ENCODE data around the gene HSPA1A. TPM values are rescaled to one million over a fixed set of nuclear protein-coding genes. Genes with fewer than 3 reads are reported as not detected.

HSPA1A gene
- total RNA-seq, 1 experiment from 2014 or later, result 77.3 TPM

- no peaks in the 10 kb centered on the region for H3K9me3 ChIP-seq
- Mint-ChIP-seq H3K4me3 (ENCODE audit: unreplicated experiment) (no peak overlapping the region), H3K4me1 (ENCODE audit: low read depth, unreplicated experiment) (peaks cover 13% of the 10 kb centered on the region), H3K27me3 (ENCODE audit: insufficient read depth, unreplicated experiment) (no peaks in the 10 kb centered on the region), H3K9me3 (ENCODE audit: unreplicated experiment) (no peaks in the 10 kb centered on the region), H3K27ac (ENCODE audit: unreplicated experiment) (no peak overlapping the region), H3K36me3 (ENCODE audit: insufficient read depth, unreplicated experiment) (peaks cover 9% of the 10 kb centered on the region)
- ChIA-PET CTCF (interaction anchor here (0.6 to 1.5 kb wide), 5 partner anchors 33 to 327 kb away, joined by 3 to 8 read pairs (median 6); partner anchors contain the start of genes HSPA1A, HSPA1L, LY6G5C and MSH5), POLR2A (interaction anchor here (0.7 kb wide), 1 partner anchor 43 kb away, joined by 6 read pairs; no protein-coding TSS in a partner anchor)
- intact Hi-C loops (cut with micrococcal nuclease; ENCODE audit: unreplicated experiment), result loop anchor here (1.0 kb wide), 1 partner anchor 58 kb away; no protein-coding TSS in a partner anchor
- H3K36me3 ChIP-seq (ENCODE audit: control insufficient read depth, insufficient read depth, low read length), result no peaks in the 10 kb centered on the region
- no peaks in the 10 kb centered on the region for H3K27me3 ChIP-seq (replicated peaks; ENCODE audit: control insufficient read depth, insufficient read depth, low read length)
- DNase-seq, result no peak
- H3K4me1 ChIP-seq, result peaks cover 23% of the 10 kb centered on the region
- no peak for TF ChIP-seq CTCF (IDR thresholded peaks at IDR 0.05; ENCODE audit: insufficient read depth in 1 of 2, low read depth in 1 of 2, low read length in 1 of 2, severe bottlenecking in 1 of 2, unreplicated experiment in 1 of 2)
- BruUV-seq (replicated peaks), result no TSS peak
- no peak overlapping the region for H3K4me3 ChIP-seq (ENCODE audit: low read depth, low read length)
Observed at GRCh38 chr6:31771992-31772358, 43.4 kb upstream of the HSPA1A start.

GRCh38 chr6:31775184-31775583, 40.2 kb upstream of the HSPA1A start:
- no TSS peak for BruUV-seq (replicated peaks)
- H3K36me3 ChIP-seq (ENCODE audit: control insufficient read depth, insufficient read depth, low read length), result no peaks in the 10 kb centered on the region
- ChIA-PET CTCF (interaction anchor here (0.6 to 1.0 kb wide), 2 partner anchors 16 to 197 kb away, joined by 4 to 5 read pairs; no protein-coding TSS in a partner anchor), POLR2A (interaction anchor here (1.8 kb wide), 1 partner anchor 52 kb away, joined by 8 read pairs; the partner anchor contains the start of gene HSPA1B)
- no peak overlapping the region for H3K4me3 ChIP-seq (ENCODE audit: low read depth, low read length)
- H3K27me3 ChIP-seq (replicated peaks; ENCODE audit: control insufficient read depth, insufficient read depth, low read length), result no peaks in the 10 kb centered on the region
- Mint-ChIP-seq H3K4me3 (ENCODE audit: unreplicated experiment) (no peak overlapping the region), H3K27me3 (ENCODE audit: insufficient read depth, unreplicated experiment) (no peaks in the 10 kb centered on the region), H3K27ac (ENCODE audit: unreplicated experiment) (no peak overlapping the region), H3K36me3 (ENCODE audit: insufficient read depth, unreplicated experiment) (peaks cover 16% of the 10 kb centered on the region), H3K4me1 (ENCODE audit: low read depth, unreplicated experiment) (peaks cover 5% of the 10 kb centered on the region), H3K9me3 (ENCODE audit: unreplicated experiment) (no peaks in the 10 kb centered on the region)
- no peaks in the 10 kb centered on the region for H3K9me3 ChIP-seq
- intact Hi-C loops (cut with micrococcal nuclease; ENCODE audit: unreplicated experiment), result no loop called here
- H3K4me1 ChIP-seq, result peaks cover 23% of the 10 kb centered on the region
- DNase-seq, result no peak
- no peak for TF ChIP-seq CTCF (IDR thresholded peaks at IDR 0.05; ENCODE audit: insufficient read depth in 1 of 2, low read depth in 1 of 2, low read length in 1 of 2, severe bottlenecking in 1 of 2, unreplicated experiment in 1 of 2)

GRCh38 chr6:31775633-31776484, 39.5 kb upstream of the HSPA1A start:
- DNase-seq, result no peak
- intact Hi-C loops (cut with micrococcal nuclease; ENCODE audit: unreplicated experiment), result no loop called here
- Mint-ChIP-seq H3K27me3 (ENCODE audit: insufficient read depth, unreplicated experiment) (no peaks in the 10 kb centered on the region), H3K9me3 (ENCODE audit: unreplicated experiment) (no peaks in the 10 kb centered on the region), H3K36me3 (ENCODE audit: insufficient read depth, unreplicated experiment) (peaks cover 22% of the 10 kb centered on the region), H3K4me1 (ENCODE audit: low read depth, unreplicated experiment) (peaks cover 5% of the 10 kb centered on the region), H3K4me3 (ENCODE audit: unreplicated experiment) (no peak overlapping the region), H3K27ac (ENCODE audit: unreplicated experiment) (peak overlapping the region; percentile 59)
- Histone ChIP-seq H3K27me3 (replicated peaks; ENCODE audit: control insufficient read depth, insufficient read depth, low read length) (no peaks in the 10 kb centered on the region), H3K4me3 (ENCODE audit: low read depth, low read length) (no peak overlapping the region), H3K36me3 (ENCODE audit: control insufficient read depth, insufficient read depth, low read length) (no peaks in the 10 kb centered on the region), H3K9me3 (no peaks in the 10 kb centered on the region), H3K4me1 (peaks cover 23% of the 10 kb centered on the region)
- no TSS peak for BruUV-seq (replicated peaks)
- ChIA-PET CTCF (interaction anchor here (0.6 to 1.0 kb wide), 2 partner anchors 16 to 198 kb away, joined by 4 to 5 read pairs; no protein-coding TSS in a partner anchor), POLR2A (interaction anchor here (1.8 kb wide), 1 partner anchor 51 kb away, joined by 8 read pairs; the partner anchor contains the start of gene HSPA1B)
- no peak for TF ChIP-seq CTCF (IDR thresholded peaks at IDR 0.05; ENCODE audit: insufficient read depth in 1 of 2, low read depth in 1 of 2, low read length in 1 of 2, severe bottlenecking in 1 of 2, unreplicated experiment in 1 of 2)

All from Caco-2 (cell line).